Medulla oblongata (tissue), 1 donor: Measurements from ENCODE around the gene COX4I2.

Experiments used
- DNase-seq: peaks from one replicate; pipeline ENCODE4 v3.0.0-alpha.2; 2015; ENCODE audit errors: extremely low spot score

Gene COX4I2

GRCh38 chr20:31693987-31694661, 56.4 kb downstream of the COX4I2 start:
- no peak for DNase-seq
